GM21723 (cell line): ENCODE measurements around the gene TSPAN14.
A peak's percentile ranks its signal among the peaks of the same experiment; 100 is the strongest.
"Not testable (repeated sequence)": the region's sequence is repeated elsewhere in the genome, so short reads cannot be mapped to it uniquely, and the experiment has no call there.

Experiments used
- ATAC-seq: cut with Tn5 transposase; IDR thresholded peaks from one replicate; pipeline ENCODE4 v1.9.1; 2021; ENCODE audit warnings: mild to moderate bottlenecking, moderate library complexity; ENCODE audit not compliant: unreplicated experiment

Gene TSPAN14

GRCh38 chr10:80539421-80540031 is 85.4 kb downstream of the TSPAN14 start:
- no peak for ATAC-seq

- no peak for ATAC-seq
Measured at GRCh38 chr10:80540136-80540535, 86.0 kb downstream of the TSPAN14 start.

GRCh38 chr10:80540618-80540980 is 86.5 kb downstream of the TSPAN14 start:
- ATAC-seq: no peak

- ATAC-seq: peak; percentile 68
Measured at GRCh38 chr10:80540981-80541750, 87.1 kb downstream of the TSPAN14 start.

- no peak for ATAC-seq
Measured at GRCh38 chr10:80542053-80542452, 87.9 kb downstream of the TSPAN14 start.

GRCh38 chr10:80542652-80543318 is 88.7 kb downstream of the TSPAN14 start:
- no peak for ATAC-seq

- not testable (repeated sequence) for ATAC-seq
Measured at GRCh38 chr10:80543319-80543672, 89.2 kb downstream of the TSPAN14 start.

GRCh38 chr10:80544316-80544953 is 90.3 kb downstream of the TSPAN14 start:
- ATAC-seq: no peak

- ATAC-seq: no peak
Measured at GRCh38 chr10:80545258-80545881, 91.3 kb downstream of the TSPAN14 start.

GRCh38 chr10:80552151-80552646 is 98.1 kb downstream of the TSPAN14 start:
- no peak for ATAC-seq

- no peak for ATAC-seq
Measured at GRCh38 chr10:80553436-80553835, 99.3 kb downstream of the TSPAN14 start.

- ATAC-seq: no peak
Measured at GRCh38 chr10:80554050-80554449, 99.9 kb downstream of the TSPAN14 start.

GRCh38 chr10:80555415-80555814 is 101.3 kb downstream of the TSPAN14 start:
- ATAC-seq: no peak

GRCh38 chr10:80561950-80562349 is 107.8 kb downstream of the TSPAN14 start:
- no peak for ATAC-seq

- no peak for ATAC-seq
Measured at GRCh38 chr10:80567292-80567691, 113.2 kb downstream of the TSPAN14 start.

GRCh38 chr10:80569131-80569895 is 115.2 kb downstream of the TSPAN14 start:
- ATAC-seq: no peak

- ATAC-seq: no peak
Measured at GRCh38 chr10:80571352-80571751, 117.2 kb downstream of the TSPAN14 start.

- ATAC-seq: no peak
Measured at GRCh38 chr10:80579181-80579763, 125.2 kb downstream of the TSPAN14 start.

- no peak for ATAC-seq
Measured at GRCh38 chr10:80579849-80580637, 125.9 kb downstream of the TSPAN14 start.
